ENCODE data around the gene MTHFD2. TPM values are rescaled to one million over a fixed set of nuclear protein-coding genes. Genes with fewer than 3 reads are reported as not detected.

MTHFD2 gene
- total and polyA plus RNA-seq, 2 donors (not counting 3 experiments of a cell fraction or from before 2014, with no cell fraction given), result 25.6 to 83.2 TPM

DNA sequence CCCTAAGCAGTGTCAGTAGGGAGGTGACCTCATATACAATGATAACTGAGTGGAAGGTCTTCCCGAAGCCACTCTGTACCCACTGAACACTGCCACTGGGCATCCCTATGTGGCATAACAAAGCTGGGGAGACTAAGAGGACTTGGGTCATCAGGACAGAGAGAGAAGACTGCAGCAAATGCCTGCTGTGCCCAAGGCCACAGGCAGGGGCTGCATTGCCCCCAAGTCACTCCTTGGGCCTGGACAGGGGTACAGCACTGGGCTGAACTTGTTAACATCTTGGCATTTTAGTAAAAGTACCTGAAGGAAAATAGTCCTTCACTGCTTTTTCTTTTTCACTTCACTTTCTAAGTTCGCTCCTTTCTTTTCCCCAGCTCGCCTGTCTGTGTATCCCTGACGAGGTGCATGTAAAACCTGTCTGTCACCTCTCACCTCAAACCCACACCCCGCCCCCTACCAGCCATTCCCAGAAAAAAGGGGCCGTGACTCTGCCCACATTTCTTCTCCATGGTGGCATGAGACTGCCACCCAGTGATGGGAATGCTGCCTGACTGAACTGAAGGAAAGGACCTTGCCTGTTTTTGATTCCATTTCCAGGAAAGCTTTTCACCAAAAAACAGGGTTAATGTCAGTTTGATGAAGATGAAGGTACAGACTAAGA is 62.9 kb downstream of the MTHFD2 start:
- H3K9ac ChIP-seq (replicated peaks; ENCODE audit: extremely low read depth, insufficient read depth, low read length), result no peak overlapping the region
- intact Hi-C loops (cut with micrococcal nuclease), result no loop called here
- ChIA-PET CTCF (interaction anchor here (1.0 to 2.2 kb wide), 6 partner anchors 9 to 581 kb away, joined by 3 to 7 read pairs (median 5); no protein-coding TSS in a partner anchor), POLR2A (no interaction called here)
- peaks cover 0 to 2% of the 10 kb centered on the region in 2 experiments for H3K27me3 ChIP-seq (ENCODE audit: control insufficient read depth in 2 of 2, insufficient read depth in 2 of 2, low read length in 2 of 2)
- DNase-seq (ENCODE audit: low read depth, low spot score), result peak; percentile 8
- dilution Hi-C loops (cut with MboI; ENCODE audit: extremely low pct_ligation_motif_present, low sequenced_read_pairs), result no loop called here
- H4K20me1 ChIP-seq (replicated peaks; ENCODE audit: control insufficient read depth, extremely low read depth, insufficient read depth, low read length), result no peaks in the 10 kb centered on the region
- no peaks in the 10 kb centered on the region for H3K4me1 ChIP-seq (ENCODE audit: control insufficient read depth, extremely low read depth, insufficient read depth, low read length)
- H3K4me2 ChIP-seq (ENCODE audit: insufficient read depth, low read length), result no peak overlapping the region
- H2AFZ ChIP-seq (ENCODE audit: low read depth, low read length), result no peak overlapping the region
- FAIRE-seq, result no peak
- peak; percentile 16 to 33 for TF ChIP-seq CTCF (IDR thresholded peaks at IDR 0.05; ENCODE audit: extremely low read depth in 1 of 2, insufficient read depth in 1 of 2, low read depth in 1 of 2, low read length in 2 of 2)
- no peak for TF ChIP-seq MAX (IDR thresholded peaks at IDR 0.05; ENCODE audit: insufficient read depth, insufficient read length)
- H3K4me3 ChIP-seq (replicated peaks in 1 of 3; ENCODE audit: insufficient read depth in 1 of 3, low read depth in 1 of 3, low read length in 3 of 3), result no peak overlapping the region
- H3K9me1 ChIP-seq (replicated peaks; ENCODE audit: control insufficient read depth, extremely low read depth, insufficient read depth, low read length), result no peaks in the 10 kb centered on the region
- no peaks in the 10 kb centered on the region for H3K79me2 ChIP-seq (ENCODE audit: control insufficient read depth, insufficient read depth, low read length)
- no peak overlapping the region for H3K27ac ChIP-seq (ENCODE audit: insufficient read depth, low read depth, low read length)
- no TSS peak for BruUV-seq (replicated peaks)
- no peaks in the 10 kb centered on the region for H3K36me3 ChIP-seq (ENCODE audit: control insufficient read depth in 2 of 2, extremely low read depth in 1 of 2, insufficient read depth in 2 of 2, low read length in 2 of 2)
- H3K9me3 ChIP-seq (replicated peaks; ENCODE audit: control insufficient read depth, insufficient read depth, low read length), result no peaks in the 10 kb centered on the region

- CTCF ChIA-PET, result no interaction called here
- dilution Hi-C loops (cut with MboI; ENCODE audit: extremely low pct_ligation_motif_present, low sequenced_read_pairs), result no loop called here
These were observed 64.3 kb downstream of the MTHFD2 start for GRCh38 chr2:74262681-74263080.

More at GRCh38 chr2:74262681-74263080, 64.3 kb downstream of the MTHFD2 start:
- Histone ChIP-seq H3K4me3 (replicated peaks in 1 of 3; ENCODE audit: insufficient read depth in 1 of 3, low read depth in 1 of 3, low read length in 3 of 3) (no peak overlapping the region), H3K9ac (replicated peaks; ENCODE audit: extremely low read depth, insufficient read depth, low read length) (no peak overlapping the region), H3K27ac (ENCODE audit: insufficient read depth, low read depth, low read length) (no peak overlapping the region), H3K9me1 (replicated peaks; ENCODE audit: control insufficient read depth, extremely low read depth, insufficient read depth, low read length) (no peaks in the 10 kb centered on the region), H3K27me3 (ENCODE audit: control insufficient read depth in 2 of 2, insufficient read depth in 2 of 2, low read length in 2 of 2) (peaks cover 0 to 2% of the 10 kb centered on the region in 2 experiments), H4K20me1 (replicated peaks; ENCODE audit: control insufficient read depth, extremely low read depth, insufficient read depth, low read length) (no peaks in the 10 kb centered on the region), H3K79me2 (ENCODE audit: control insufficient read depth, insufficient read depth, low read length) (no peaks in the 10 kb centered on the region), H3K4me1 (ENCODE audit: control insufficient read depth, extremely low read depth, insufficient read depth, low read length) (no peaks in the 10 kb centered on the region), H3K4me2 (ENCODE audit: insufficient read depth, low read length) (no peak overlapping the region), H3K36me3 (ENCODE audit: control insufficient read depth in 2 of 2, extremely low read depth in 1 of 2, insufficient read depth in 2 of 2, low read length in 2 of 2) (no peaks in the 10 kb centered on the region), H2AFZ (ENCODE audit: low read depth, low read length) (no peak overlapping the region), H3K9me3 (replicated peaks; ENCODE audit: control insufficient read depth, insufficient read depth, low read length) (no peaks in the 10 kb centered on the region)
- intact Hi-C loops (cut with micrococcal nuclease), result no loop called here
- POLR2A ChIA-PET, result no interaction called here
- FAIRE-seq, result no peak
- BruUV-seq (replicated peaks), result no TSS peak
- DNase-seq (ENCODE audit: low read depth, low spot score), result no peak
- no peak for TF ChIP-seq MAX (IDR thresholded peaks at IDR 0.05; ENCODE audit: insufficient read depth, insufficient read length)
- no peak for TF ChIP-seq JUN (IDR thresholded peaks at IDR 0.05; ENCODE audit: borderline replicate concordance, insufficient read depth, insufficient read length, low read depth)
- TF ChIP-seq POLR2AphosphoS5 (IDR thresholded peaks at IDR 0.05; ENCODE audit: insufficient read depth, low read depth, low read length), result no peak
- TF ChIP-seq FOS (IDR thresholded peaks at IDR 0.05; ENCODE audit: borderline replicate concordance, insufficient read depth, low read length), result no peak
- no peak for TF ChIP-seq EZH2 (IDR thresholded peaks at IDR 0.05; ENCODE audit: borderline replicate concordance, low read depth, low read length, severe bottlenecking)
- no peak for TF ChIP-seq MYC (IDR thresholded peaks at IDR 0.05; ENCODE audit: low read depth, low read length)
- no peak for TF ChIP-seq GATA2 (IDR thresholded peaks at IDR 0.05; ENCODE audit: insufficient read depth, insufficient read length, low read depth, low read length)
- no peak for TF ChIP-seq POLR2A (IDR thresholded peaks at IDR 0.05; ENCODE audit: low read depth, low read length)
- no peak for TF ChIP-seq CTCF (IDR thresholded peaks at IDR 0.05; ENCODE audit: extremely low read depth in 1 of 2, insufficient read depth in 1 of 2, low read depth in 1 of 2, low read length in 2 of 2)

Measured in endothelial cell of umbilical vein (primary cell).